H1 (cell line): ENCODE data around the gene ZNF385B. TPM values are rescaled to one million over a fixed set of nuclear protein-coding genes. Genes with fewer than 3 reads are reported as not detected.

Source experiments
- SIRT6 ChIP-seq: IDR thresholded peaks from one replicate; pipeline ENCODE4 v1.7.1; 2012; ENCODE audit warnings: low read length, inconsistent platforms
- polyA plus RNA-seq, 7 experiments: library from polyadenylated mRNA; depleted of rRNA in 3 of 7; stranded (reverse) in 5 of 7; unstranded in 2 of 7; fragments of >200 nt in 5 of 7; fragments of 200-250 nt in 2 of 7; gene quantifications; 1 replicate in 5 of 7; 2 replicates in 1 of 7; 4 replicates in 1 of 7; pipeline versions ENCODE4 v1.2.1 to v1.2.3, GENCODE V29; 2011 to 2013; ENCODE audit warnings: missing spikeins in 2 of 7, mixed read lengths in 2 of 7
- total RNA-seq: library from RNA; stranded (reverse); fragmentation: NEBNext Ultra II Directional; extraction: Animal tissue kit (Norgen Biotek cat#: 25700); gene quantifications from 2 replicates; pipeline ENCODE4 v1.2.1, GENCODE V29; 2021

Gene ZNF385B
- total and polyA plus RNA-seq, 2 of the 8 experiments (the other 6 are each of a cell fraction or from before 2014, with no cell fraction given), result 1.1 to 3.7 TPM

GRCh38 chr2:179483131-179483530 lies 378.3 kb downstream of the ZNF385B start (continued):
- TF ChIP-seq SIRT6, result no peak
